ENCODE measurements around the gene EFNA5. TPM values are rescaled to one million over a fixed set of nuclear protein-coding genes. Genes with fewer than 3 reads are reported as not detected.

The EFNA5 gene
- total and polyA plus RNA-seq, 8 donors, result 0.29 to 187 (median 3.1) TPM

- H3K4me1 ChIP-seq, result peaks cover 12 to 33% (median 24%) of the 10 kb centered on the region in 4 donors
- intact Hi-C loops (cut with DNase I; ENCODE audit: low total_unique reads), result no loop called here
- TF ChIP-seq POLR2AphosphoS5 (IDR thresholded peaks at IDR 0.05) (peak; percentile 9 to 83 (median 78)), EP300 (IDR thresholded peaks at IDR 0.05) (no peak), POLR2A (IDR thresholded peaks at IDR 0.05) (no peak)
- TF ChIP-seq, protein P1, sequence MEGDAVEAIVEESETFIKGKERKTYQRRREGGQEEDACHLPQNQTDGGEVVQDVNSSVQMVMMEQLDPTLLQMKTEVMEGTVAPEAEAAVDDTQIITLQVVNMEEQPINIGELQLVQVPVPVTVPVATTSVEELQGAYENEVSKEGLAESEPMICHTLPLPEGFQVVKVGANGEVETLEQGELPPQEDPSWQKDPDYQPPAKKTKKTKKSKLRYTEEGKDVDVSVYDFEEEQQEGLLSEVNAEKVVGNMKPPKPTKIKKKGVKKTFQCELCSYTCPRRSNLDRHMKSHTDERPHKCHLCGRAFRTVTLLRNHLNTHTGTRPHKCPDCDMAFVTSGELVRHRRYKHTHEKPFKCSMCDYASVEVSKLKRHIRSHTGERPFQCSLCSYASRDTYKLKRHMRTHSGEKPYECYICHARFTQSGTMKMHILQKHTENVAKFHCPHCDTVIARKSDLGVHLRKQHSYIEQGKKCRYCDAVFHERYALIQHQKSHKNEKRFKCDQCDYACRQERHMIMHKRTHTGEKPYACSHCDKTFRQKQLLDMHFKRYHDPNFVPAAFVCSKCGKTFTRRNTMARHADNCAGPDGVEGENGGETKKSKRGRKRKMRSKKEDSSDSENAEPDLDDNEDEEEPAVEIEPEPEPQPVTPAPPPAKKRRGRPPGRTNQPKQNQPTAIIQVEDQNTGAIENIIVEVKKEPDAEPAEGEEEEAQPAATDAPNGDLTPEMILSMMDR (IDR thresholded peaks at IDR 0.05), result peak in 6 of 7 experiments; percentile 67 to 98 (median 96)
Measured at GRCh38 chr5:107571621-107572536, 98.9 kb downstream of the EFNA5 start.

GRCh38 chr5:107570805-107571531 is 99.8 kb downstream of the EFNA5 start:
- H3K27me3 ChIP-seq, result no peaks in the 10 kb centered on the region
- peaks cover 12 to 42% (median 28%) of the 10 kb centered on the region in 4 donors for H3K4me1 ChIP-seq
- intact Hi-C loops (cut with DNase I; ENCODE audit: low total_unique reads), result no loop called here
- H3K9me3 ChIP-seq, result no peaks in the 10 kb centered on the region
- WGBS, 5 donors, result 21 to 35% (median 29%) methylated on average over 14 of the region's 14 CpGs
- DNase-seq, result peak; percentile 31 to 70
- TF ChIP-seq, protein P1 (IDR thresholded peaks at IDR 0.05), result no peak
- no peak for TF ChIP-seq POLR2AphosphoS5 (IDR thresholded peaks at IDR 0.05)
- TF ChIP-seq EP300 (IDR thresholded peaks at IDR 0.05), result no peak
- TF ChIP-seq POLR2A (IDR thresholded peaks at IDR 0.05), result no peak
- peak overlapping the region; percentile 40 to 48 (median 44) for H3K4me3 ChIP-seq
- H3K36me3 ChIP-seq, result no peaks in the 10 kb centered on the region
- H3K27ac ChIP-seq, result peak overlapping the region; percentile 74 to 89 (median 82)

More at GRCh38 chr5:107571621-107572536, 98.9 kb downstream of the EFNA5 start:
- Histone ChIP-seq H3K36me3 (no peaks in the 10 kb centered on the region), H3K4me3 (peak overlapping the region; percentile 40 to 48 (median 44)), H3K27me3 (no peaks in the 10 kb centered on the region), H3K9me3 (no peaks in the 10 kb centered on the region), H3K27ac (peak overlapping the region; percentile 74 to 89 (median 82))
- DNase-seq, result peak; percentile 98 to 99
- WGBS, 5 donors, result 2 to 5% (median 3%) methylated on average over 26 of the region's 26 CpGs

DNA sequence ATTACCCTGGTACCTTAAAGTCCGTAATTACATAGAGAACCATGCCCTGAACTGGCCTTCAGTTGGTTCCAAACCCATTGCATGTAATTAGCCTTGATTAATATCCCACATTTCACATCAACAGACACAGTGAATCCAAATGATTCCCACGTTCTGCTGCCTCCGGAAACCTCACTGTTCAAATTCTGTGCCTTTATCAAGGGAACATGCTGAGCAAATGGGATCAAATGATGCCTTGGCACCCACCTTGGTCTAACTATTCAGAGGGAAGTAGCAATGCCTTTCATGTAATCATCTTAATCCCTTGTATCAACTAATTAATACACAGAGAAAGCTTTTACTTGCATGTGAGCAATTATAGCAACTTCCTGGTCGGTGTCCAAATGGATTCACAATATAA is 100.6 kb downstream of the EFNA5 start:
- WGBS, 5 donors, result 69 to 85% (median 74%) methylated on average over 4 of the region's 4 CpGs
- H3K27me3 ChIP-seq, result no peaks in the 10 kb centered on the region
- peaks cover 12 to 47% (median 29%) of the 10 kb centered on the region in 4 donors for H3K4me1 ChIP-seq
- TF ChIP-seq EP300 (IDR thresholded peaks at IDR 0.05) (no peak), POLR2A (IDR thresholded peaks at IDR 0.05) (no peak), POLR2AphosphoS5 (IDR thresholded peaks at IDR 0.05) (no peak)
- TF ChIP-seq, protein P1 (IDR thresholded peaks at IDR 0.05), result no peak
- DNase-seq, result no peak
- no peaks in the 10 kb centered on the region for H3K36me3 ChIP-seq
- H3K9me3 ChIP-seq, result no peaks in the 10 kb centered on the region
- no peak overlapping the region for H3K4me3 ChIP-seq
- intact Hi-C loops (cut with DNase I; ENCODE audit: low total_unique reads), result no loop called here
- peak overlapping the region in 4 of 5 donors; percentile 74 to 89 (median 83) for H3K27ac ChIP-seq
